Stimulated activated CD4-positive, alpha-beta T cell treated with anti-CD3 and anti-CD28 coated beads, Interleukin-15, amount 100 ng/mL, for 48 hours (primary cell): Measurements from ENCODE around the gene TEX264.

Experiments used
- DNase-seq, 2 donors: peaks; one replicate each; pipeline ENCODE4 v3.0.0-alpha.2; 2020; ENCODE audit warnings: low read depth in 2 of 2

TEX264 gene

DNA sequence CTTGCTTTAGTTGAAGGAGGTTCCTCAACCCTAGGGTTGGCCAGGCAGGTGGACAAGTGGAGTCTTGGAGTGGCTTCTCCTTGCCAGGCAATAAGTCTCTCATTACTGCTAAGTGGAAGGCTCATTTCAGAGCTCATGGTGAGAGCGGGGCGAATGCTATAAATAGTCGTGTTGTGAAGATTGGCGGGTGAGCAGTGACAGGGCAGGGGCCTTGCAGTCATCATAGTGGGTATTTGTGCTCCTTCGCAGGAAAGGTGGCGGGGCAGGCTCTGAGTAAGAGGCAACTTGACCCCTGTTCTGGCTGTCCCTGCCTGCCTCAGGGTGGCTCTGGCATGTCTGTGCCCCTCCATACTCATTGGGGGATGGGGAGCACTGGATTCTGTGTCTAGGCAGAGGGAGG is 27.2 kb downstream of the TEX264 start:
- DNase-seq: no peak

DNA sequence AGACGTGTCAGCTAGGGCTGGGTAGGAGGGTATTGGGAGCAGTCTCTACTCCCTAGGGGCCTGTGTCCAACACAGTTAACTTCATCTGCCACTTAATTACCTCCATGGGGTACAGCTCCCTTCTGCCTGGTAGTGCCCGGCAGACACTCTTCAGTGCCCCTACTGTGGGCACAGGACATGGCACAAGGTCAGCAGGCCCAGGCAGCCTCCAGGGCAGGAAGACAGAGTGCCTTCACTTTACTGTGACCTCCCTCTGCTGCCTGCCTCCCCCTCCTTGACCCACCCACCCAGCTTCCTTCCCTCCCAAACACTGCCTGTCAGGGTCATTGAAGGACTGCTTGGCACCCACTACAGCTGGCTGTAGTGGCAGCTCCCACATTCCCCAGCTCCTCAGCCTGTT is 29.4 kb downstream of the TEX264 start:
- DNase-seq: no peak

DNA sequence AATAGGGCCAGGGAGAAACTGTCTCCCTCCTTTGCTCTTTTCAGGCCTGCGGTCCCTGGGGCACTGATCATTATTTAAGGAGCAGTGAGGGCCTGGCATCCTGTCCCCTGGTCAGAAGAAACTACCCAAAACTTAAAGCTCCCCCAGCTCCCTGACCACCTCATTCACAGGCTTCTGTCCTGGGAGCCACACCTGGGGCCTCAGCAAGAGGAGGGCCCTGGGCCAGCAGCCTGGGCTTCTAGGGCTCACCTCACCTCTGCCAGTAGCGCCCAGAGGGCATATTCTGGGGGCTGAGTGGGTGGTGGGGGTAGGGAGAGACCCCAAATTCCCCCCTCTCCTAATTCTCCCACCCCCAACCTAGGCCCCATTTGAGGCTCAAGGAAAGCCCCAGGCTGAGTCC is 31.1 kb downstream of the TEX264 start:
- DNase-seq: no peak

DNA sequence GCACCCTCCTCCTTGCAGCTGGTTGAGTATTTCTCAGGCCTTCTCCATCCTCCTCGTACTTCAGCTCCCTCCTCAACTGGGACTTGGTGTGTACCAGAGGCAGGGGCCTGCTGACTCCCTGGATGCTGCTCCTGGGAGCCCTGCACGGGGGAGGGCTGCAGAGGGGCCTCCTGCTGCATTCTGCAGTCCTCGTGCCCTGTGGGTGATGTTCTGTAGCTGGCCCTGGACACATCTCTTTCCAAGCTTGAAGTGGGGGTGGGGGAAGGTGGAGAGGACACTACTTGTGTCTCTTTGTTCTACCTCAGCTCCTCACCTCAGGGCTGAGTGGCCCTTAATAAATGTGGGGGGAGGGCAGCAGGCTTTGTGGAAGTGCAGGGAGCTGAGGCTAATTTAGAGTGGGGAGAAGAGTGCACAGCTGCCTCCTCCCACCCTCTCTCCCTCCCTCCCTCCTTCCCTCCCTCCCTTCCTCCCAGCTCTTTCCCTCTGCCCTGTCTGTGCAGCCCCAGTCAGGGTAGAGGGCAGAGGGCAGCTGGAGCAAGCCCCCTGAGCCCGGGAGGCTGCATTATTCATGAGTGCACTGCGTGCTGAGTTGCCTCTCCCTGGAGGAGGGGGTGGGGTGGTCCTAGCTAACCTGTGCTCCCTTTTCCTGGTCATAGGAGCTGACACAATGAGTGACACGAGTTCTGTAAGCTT is 32.2 kb downstream of the TEX264 start:
- DNase-seq: no peak

DNA sequence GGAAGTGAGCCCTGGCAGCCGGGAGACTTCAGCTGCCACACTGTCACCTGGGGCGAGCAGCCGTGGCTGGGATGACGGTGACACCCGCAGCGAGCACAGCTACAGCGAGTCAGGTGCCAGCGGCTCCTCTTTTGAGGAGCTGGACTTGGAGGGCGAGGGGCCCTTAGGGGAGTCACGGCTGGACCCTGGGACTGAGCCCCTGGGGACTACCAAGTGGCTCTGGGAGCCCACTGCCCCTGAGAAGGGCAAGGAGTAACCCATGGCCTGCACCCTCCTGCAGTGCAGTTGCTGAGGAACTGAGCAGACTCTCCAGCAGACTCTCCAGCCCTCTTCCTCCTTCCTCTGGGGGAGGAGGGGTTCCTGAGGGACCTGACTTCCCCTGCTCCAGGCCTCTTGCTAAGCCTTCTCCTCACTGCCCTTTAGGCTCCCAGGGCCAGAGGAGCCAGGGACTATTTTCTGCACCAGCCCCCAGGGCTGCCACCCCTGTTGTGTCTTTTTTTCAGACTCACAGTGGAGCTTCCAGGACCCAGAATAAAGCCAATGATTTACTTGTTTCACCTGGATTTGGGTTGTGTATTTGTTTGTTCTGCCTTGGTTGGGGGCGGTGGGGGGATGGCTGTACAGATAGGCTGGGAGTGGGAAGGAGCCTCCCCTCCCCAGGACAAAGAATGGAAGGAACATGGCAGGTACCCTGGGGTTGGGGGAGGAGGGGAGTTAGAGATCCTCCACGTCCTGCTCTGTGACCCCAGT is 32.9 kb downstream of the TEX264 start:
- no peak for DNase-seq

DNA sequence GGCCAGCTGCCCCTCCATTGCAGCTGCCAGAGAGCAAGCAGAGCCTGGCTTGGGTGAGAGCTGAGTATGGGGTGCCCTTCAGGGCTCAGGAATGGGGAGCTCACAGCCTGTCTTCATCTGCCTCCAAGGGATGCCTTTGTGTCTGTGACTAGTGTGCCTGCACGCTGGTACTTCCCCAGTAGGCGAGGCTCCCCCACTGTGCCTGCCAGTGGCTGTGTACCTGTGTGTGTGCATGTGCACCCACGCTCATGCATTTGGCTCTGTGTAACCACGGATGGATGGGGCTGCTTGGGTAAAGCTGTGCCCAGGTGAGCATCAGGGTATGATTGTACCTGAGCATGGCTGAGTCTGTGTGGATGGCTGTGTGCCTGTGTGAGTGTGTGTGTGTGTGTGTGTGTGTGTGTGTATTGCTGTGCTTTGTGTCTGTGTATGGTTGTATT is 33.5 kb downstream of the TEX264 start:
- no peak for DNase-seq

DNA sequence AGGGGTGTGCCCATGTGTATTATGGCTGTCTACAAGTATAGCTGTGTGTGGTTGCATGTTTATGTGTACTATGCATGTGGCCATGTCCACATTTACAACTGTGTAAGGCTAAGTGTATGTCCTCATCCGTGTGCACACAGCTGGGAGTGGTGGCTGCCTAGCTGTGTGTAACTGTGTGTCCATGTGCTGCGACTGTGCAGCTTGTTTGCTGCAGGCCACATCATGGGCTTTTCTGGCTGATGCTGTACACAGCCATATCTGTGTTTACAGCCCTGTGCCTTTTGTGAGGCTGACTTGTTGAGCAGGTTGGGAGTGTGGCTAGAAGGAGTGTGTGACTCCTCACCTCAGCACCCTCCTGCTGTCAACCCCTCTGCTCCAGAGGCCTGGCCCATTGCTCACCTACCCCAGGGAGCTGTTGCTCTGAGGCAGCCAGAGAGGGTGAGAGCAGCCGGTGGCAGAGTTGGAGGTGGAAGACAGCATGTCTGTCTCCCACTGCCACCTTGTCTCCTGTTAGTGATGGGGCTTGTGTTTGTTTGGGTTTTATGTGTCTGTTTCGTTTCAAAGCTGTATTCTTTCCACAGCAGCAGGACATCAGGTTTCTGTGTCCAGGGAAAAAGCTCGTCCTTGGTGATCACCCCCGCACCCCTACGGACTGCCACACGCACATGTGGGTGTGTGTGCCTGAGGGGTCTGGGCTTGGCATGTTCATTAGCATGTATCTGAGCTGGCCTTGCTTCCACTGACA is 34.4 kb downstream of the TEX264 start:
- DNase-seq: no peak

DNA sequence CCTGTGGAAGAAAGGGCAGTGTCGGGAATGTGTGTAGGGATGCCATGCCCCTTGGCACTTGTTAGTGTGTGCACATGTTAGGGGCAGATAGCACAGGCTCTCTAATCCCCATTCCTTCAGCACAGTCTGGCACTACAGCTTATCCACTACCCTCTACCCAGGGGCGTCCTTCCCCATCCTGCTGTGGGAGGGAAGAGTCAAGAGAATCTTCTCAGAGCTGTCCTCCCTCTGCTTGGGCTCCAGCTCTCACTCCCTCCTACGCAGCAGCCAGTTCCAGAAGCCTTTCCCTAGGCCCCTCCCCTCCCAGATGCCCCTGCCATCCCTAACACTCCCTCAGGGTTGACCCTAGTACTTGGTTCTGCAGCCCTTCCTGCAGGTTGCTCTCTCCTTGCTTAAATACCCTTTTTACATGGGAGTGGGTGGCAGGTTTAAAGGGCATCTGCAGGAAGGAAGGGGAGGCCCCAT is 35.0 kb downstream of the TEX264 start:
- DNase-seq: no peak

DNA sequence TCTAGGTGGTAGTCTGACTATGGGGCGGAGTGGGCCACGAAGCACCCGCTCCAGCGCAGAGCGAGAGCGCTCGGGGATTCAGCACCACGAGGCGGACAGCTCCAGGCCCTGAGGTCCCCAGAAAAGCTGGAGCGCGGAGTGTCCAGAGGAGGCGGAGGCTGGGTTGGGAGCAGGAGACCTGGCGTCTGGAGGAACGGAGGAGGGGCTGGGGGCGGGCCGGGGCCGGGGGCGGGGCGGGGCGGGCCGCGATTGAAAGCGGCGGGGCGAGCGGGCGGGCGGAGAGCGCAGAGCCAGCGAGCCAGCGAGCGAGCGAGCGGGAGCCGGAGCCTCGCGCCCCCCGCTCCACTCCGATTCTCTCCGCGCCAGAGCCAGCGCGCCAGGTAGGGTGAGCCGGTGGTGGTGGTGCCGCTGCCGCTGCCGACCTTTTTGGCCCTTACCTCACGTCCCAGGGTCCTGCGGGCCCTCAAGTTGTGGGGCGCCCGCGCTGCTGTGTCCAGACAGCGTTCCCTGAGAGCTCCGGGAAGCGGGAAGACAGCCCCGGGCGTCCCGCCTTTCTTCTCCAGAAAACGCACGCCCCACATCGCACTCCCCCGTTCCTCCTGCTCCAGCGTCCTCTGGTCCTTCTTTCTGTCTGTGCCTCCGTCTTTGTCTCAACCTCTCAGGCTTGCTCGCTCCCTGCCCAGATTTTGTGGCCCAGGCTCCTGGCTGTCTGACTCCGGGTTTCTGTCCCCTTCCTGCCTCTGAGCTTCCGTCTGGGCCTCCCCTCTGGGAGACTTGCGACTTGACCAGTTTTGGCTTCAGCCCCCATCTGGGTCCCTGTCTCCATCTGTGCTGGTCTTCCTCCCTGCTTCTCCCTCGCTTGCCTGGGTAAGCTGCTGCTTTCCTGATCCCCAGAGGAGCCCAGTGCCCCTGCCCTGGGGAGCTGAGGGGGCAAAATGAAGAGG is 36.0 kb downstream of the TEX264 start, which contains the start of gene GRM2:
Gene GRM2 (plus strand): TSS at position 281 of the 944 bp plus-strand sequence. CDS start 1,916 bp downstream, outside the sequence.
- DNase-seq: no peak

DNA sequence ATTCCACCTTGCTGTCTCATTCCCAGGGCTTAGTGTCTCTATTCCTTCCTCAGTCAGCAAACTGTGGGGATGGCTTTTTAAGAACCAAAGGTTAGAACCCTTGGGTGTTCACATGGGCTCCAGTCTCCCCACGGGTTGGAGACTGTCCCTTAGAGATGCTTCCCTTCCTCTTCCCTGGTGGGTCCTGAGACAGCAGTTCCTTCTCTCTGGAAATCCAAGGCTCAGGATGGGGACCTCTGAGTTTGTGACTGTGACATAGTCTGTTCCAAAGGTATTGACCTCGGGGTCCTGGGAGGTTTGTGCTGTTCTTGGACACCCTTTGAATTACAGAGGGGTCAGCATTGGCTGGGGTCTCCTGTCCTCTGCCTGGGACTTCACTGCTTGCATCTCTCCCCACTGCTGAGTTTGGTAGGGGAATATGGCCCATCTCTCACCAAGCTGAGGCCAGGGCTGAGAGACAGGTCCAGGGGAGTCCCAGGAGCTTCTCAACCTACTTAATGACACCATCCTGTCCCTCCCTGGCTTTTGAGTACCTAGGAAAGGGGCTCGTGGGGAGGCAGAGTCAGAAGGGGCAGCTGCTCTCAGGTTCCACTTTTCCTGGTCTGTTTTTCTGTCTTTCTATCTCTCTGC is 37.3 kb downstream of the TEX264 start:
- DNase-seq: no peak

DNA sequence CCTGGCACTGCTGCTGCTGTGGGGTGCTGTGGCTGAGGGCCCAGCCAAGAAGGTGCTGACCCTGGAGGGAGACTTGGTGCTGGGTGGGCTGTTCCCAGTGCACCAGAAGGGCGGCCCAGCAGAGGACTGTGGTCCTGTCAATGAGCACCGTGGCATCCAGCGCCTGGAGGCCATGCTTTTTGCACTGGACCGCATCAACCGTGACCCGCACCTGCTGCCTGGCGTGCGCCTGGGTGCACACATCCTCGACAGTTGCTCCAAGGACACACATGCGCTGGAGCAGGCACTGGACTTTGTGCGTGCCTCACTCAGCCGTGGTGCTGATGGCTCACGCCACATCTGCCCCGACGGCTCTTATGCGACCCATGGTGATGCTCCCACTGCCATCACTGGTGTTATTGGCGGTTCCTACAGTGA is 38.0 kb downstream of the TEX264 start:
- DNase-seq: no peak

DNA sequence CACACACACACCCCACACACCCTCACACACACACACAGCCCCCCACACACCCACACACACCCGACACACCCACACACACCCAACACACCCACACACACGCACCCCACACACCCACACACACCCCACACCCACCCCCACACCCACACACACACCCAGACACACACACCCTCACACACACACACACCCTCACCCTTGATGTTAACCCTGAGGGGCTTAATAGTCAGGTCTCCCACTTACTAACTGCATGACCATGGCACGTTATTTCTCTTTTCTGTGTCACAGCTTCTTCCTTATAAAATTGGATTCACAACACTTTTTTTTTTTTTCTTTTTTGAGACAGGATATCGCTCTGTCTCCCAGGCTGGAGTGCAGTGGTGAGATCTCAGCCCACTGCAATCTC is 38.6 kb downstream of the TEX264 start:
- DNase-seq: no peak

DNA sequence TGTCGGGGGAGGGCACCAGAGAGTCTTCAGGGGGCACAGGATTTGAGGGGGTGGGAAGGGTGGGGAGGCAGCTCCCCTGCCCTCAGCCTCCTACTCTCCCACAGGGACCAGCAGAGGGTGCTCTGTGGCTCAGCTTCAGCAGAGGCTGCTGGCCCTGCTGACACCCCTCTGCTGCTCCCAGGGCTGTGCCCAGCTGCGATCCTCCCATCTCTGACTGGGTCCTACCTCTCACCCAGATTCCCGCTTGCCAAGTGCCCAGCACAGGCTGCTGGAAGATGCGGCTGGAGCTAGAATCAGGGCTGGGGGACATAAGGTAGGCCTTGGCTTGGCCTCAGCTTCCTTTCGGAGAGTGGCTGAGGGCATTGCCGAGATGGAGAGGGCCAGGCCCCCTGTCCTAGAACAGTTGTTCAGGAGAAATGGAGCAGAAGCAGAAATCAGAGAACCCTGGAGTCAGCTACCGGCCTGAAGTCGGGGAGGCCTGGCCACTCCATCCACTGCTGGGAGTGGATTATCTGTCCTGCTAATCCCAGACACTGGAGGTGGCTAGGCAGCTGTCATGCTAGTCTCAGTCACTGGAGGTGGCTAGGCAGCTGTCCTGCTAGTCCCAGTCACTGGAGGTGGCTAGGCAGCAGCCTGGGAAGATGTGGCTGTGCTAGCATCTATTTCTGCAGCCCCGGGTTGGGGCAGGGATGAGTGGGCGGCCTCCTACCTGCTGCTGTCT is 39.7 kb downstream of the TEX264 start:
- no peak for DNase-seq

DNA sequence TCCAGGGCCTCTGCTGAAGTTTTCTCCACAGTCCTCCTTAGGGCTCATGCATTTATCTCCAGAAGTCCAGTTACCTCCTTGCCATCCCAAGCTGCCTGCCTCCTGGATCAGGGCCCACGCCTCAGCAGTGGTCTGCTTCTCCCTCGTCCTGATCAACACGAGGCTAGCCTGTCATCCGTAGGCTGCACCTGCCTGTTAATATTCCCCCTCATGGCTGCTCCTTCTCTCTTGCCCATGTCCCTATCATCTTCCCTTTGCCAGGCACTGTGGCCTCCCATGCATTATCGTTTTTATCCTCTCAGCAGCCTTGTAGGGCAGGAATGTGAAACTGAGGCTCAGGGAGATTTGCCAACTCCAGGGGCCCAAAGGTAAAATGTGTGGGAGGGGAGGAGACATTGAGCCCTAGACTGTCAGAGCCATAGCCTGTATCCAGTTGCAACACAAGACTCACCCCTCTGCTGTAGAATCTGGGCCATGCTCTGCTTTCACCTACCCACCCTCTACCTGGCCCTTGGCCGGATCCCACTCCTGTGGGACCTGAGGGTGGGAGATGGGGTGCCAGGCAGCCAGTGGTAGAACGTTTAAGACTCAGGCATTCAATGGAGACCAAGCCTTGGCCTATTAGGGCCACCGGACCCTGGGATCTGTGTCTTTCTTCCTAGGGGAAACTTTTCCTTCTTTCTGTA is 40.4 kb downstream of the TEX264 start:
- no peak for DNase-seq

DNA sequence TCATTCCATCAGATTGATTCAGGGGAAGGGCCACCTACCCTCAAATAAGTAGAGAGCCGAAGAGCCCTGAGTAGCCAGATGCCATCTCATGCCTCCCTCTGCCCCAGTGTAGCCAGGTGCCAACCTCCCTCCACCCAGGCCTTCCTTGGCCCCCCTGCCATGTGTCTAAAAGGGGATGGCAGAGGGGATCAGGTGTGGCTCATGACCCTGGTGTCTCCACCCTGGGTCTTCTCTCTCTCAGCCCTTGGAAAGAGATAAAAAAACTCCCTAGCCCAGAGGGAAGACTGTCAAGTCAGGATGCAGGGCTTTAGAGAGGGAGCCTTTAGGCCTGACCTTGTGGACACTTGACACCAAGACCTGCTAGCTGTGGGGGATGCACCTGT is 41.0 kb downstream of the TEX264 start:
- DNase-seq: no peak

DNA sequence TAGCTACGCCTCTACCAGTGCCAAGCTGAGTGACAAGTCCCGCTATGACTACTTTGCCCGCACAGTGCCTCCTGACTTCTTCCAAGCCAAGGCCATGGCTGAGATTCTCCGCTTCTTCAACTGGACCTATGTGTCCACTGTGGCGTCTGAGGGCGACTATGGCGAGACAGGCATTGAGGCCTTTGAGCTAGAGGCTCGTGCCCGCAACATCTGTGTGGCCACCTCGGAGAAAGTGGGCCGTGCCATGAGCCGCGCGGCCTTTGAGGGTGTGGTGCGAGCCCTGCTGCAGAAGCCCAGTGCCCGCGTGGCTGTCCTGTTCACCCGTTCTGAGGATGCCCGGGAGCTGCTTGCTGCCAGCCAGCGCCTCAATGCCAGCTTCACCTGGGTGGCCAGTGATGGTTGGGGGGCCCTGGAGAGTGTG is 41.5 kb downstream of the TEX264 start:
- no peak for DNase-seq

DNA sequence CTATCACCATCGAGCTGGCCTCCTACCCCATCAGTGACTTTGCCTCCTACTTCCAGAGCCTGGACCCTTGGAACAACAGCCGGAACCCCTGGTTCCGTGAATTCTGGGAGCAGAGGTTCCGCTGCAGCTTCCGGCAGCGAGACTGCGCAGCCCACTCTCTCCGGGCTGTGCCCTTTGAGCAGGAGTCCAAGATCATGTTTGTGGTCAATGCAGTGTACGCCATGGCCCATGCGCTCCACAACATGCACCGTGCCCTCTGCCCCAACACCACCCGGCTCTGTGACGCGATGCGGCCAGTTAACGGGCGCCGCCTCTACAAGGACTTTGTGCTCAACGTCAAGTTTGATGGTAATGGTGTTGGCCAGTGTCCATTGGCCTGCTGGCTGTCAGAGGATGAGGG is 41.9 kb downstream of the TEX264 start:
- DNase-seq: no peak

DNA sequence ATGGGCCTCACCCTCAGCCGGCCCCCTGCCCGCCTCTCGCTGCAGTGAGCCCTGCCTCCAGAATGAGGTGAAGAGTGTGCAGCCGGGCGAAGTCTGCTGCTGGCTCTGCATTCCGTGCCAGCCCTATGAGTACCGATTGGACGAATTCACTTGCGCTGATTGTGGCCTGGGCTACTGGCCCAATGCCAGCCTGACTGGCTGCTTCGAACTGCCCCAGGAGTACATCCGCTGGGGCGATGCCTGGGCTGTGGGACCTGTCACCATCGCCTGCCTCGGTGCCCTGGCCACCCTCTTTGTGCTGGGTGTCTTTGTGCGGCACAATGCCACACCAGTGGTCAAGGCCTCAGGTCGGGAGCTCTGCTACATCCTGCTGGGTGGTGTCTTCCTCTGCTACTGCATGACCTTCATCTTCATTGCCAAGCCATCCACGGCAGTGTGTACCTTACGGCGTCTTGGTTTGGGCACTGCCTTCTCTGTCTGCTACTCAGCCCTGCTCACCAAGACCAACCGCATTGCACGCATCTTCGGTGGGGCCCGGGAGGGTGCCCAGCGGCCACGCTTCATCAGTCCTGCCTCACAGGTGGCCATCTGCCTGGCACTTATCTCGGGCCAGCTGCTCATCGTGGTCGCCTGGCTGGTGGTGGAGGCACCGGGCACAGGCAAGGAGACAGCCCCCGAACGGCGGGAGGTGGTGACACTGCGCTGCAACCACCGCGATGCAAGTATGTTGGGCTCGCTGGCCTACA is 44.4 kb downstream of the TEX264 start:
- DNase-seq: no peak

DNA sequence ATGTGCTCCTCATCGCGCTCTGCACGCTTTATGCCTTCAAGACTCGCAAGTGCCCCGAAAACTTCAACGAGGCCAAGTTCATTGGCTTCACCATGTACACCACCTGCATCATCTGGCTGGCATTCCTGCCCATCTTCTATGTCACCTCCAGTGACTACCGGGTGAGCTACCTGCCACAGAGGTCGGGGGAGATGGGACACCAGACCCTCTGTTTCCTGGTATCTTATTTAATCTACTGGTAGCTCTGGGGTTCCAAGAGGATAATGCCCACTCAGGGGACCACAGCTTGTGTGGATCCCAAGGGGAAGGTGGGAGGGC is 44.9 kb downstream of the TEX264 start:
- DNase-seq: no peak
